ENCODE data around the gene ERCC5. TPM values are rescaled to one million over a fixed set of nuclear protein-coding genes. Genes with fewer than 3 reads are reported as not detected.

ERCC5 gene
- total and polyA plus RNA-seq, 2 donors (not counting 1 experiment from before 2014, with no cell fraction given) = 36.6 to 78.9 TPM

GRCh38 chr13:102817241-102817640 lies 28.6 kb upstream of the ERCC5 start:
- no peaks in the 10 kb centered on the region for H4K20me1 ChIP-seq (ENCODE audit: control insufficient read depth, extremely low read depth, insufficient read depth, low read length)
- no peak overlapping the region for H3K4me3 ChIP-seq (replicated peaks in 1 of 4; ENCODE audit: control extremely low read depth in 1 of 4, insufficient read depth in 1 of 4, low read depth in 3 of 4, low read length in 4 of 4)
- no peaks in the 10 kb centered on the region for H3K27me3 ChIP-seq (ENCODE audit: control insufficient read depth, insufficient read depth, low read length)
- H3K9me3 ChIP-seq (ENCODE audit: control insufficient read depth, insufficient read depth, low read depth, low read length) = no peaks in the 10 kb centered on the region
- peaks cover 21% of the 10 kb centered on the region for H3K79me2 ChIP-seq (ENCODE audit: control insufficient read depth, insufficient read depth, low read length)
- no peak overlapping the region for H3K27ac ChIP-seq (ENCODE audit: insufficient read depth, low read length)
- no peak for DNase-seq (ENCODE audit: low read depth in 2 of 2)
- H2AFZ ChIP-seq (ENCODE audit: low read length) = no peak overlapping the region
- TF ChIP-seq EZH2 (IDR thresholded peaks at IDR 0.05; ENCODE audit: low read length, missing control alignments) = no peak
- peaks cover 1% of the 10 kb centered on the region for H3K36me3 ChIP-seq (ENCODE audit: control insufficient read depth, insufficient read depth, low read length)
- H3K4me2 ChIP-seq (ENCODE audit: extremely low read depth, insufficient read depth, low read length) = no peak overlapping the region
- H3K9ac ChIP-seq (ENCODE audit: insufficient read depth, low read length) = no peak overlapping the region
- H3K4me1 ChIP-seq (ENCODE audit: control insufficient read depth, extremely low read depth, insufficient read depth, low read length) = peaks cover 3% of the 10 kb centered on the region

GRCh38 chr13:102817907-102818306 lies 27.9 kb upstream of the ERCC5 start:
- Histone ChIP-seq H3K9me3 (ENCODE audit: control insufficient read depth, insufficient read depth, low read depth, low read length) (no peaks in the 10 kb centered on the region), H3K9ac (ENCODE audit: insufficient read depth, low read length) (no peak overlapping the region), H3K36me3 (ENCODE audit: control insufficient read depth, insufficient read depth, low read length) (peaks cover 3% of the 10 kb centered on the region), H3K27me3 (ENCODE audit: control insufficient read depth, insufficient read depth, low read length) (no peaks in the 10 kb centered on the region), H3K27ac (ENCODE audit: insufficient read depth, low read length) (no peak overlapping the region), H3K4me3 (replicated peaks in 1 of 4; ENCODE audit: control extremely low read depth in 1 of 4, insufficient read depth in 1 of 4, low read depth in 3 of 4, low read length in 4 of 4) (no peak overlapping the region), H4K20me1 (ENCODE audit: control insufficient read depth, extremely low read depth, insufficient read depth, low read length) (no peaks in the 10 kb centered on the region), H3K4me1 (ENCODE audit: control insufficient read depth, extremely low read depth, insufficient read depth, low read length) (no peaks in the 10 kb centered on the region), H2AFZ (ENCODE audit: low read length) (no peak overlapping the region), H3K79me2 (ENCODE audit: control insufficient read depth, insufficient read depth, low read length) (peaks cover 16% of the 10 kb centered on the region), H3K4me2 (ENCODE audit: extremely low read depth, insufficient read depth, low read length) (no peak overlapping the region)
- peak in 1 of 2 donors; percentile 66 for DNase-seq (ENCODE audit: low read depth in 2 of 2)
- TF ChIP-seq CTCF (conservative IDR thresholded peaks at IDR 0.05 in 1 of 2, IDR thresholded peaks at IDR 0.05 in 1 of 2; ENCODE audit: low read depth in 1 of 2, low read length in 2 of 2) = no peak
- TF ChIP-seq EZH2 (IDR thresholded peaks at IDR 0.05; ENCODE audit: low read length, missing control alignments) = no peak

- H2AFZ ChIP-seq (ENCODE audit: low read length) = peak overlapping the region; percentile 10
- H3K27ac ChIP-seq (ENCODE audit: insufficient read depth, low read length) = peak overlapping the region; percentile 64
- H3K9ac ChIP-seq (ENCODE audit: insufficient read depth, low read length) = no peak overlapping the region
- H3K9me3 ChIP-seq (ENCODE audit: control insufficient read depth, insufficient read depth, low read depth, low read length) = no peaks in the 10 kb centered on the region
- no peak for DNase-seq (ENCODE audit: low read depth in 2 of 2)
- peak overlapping the region; percentile 61 for H3K4me2 ChIP-seq (ENCODE audit: extremely low read depth, insufficient read depth, low read length)
- H3K79me2 ChIP-seq (ENCODE audit: control insufficient read depth, insufficient read depth, low read length) = no peaks in the 10 kb centered on the region
- H4K20me1 ChIP-seq (ENCODE audit: control insufficient read depth, extremely low read depth, insufficient read depth, low read length) = no peaks in the 10 kb centered on the region
- TF ChIP-seq CTCF (conservative IDR thresholded peaks at IDR 0.05 in 1 of 2, IDR thresholded peaks at IDR 0.05 in 1 of 2; ENCODE audit: low read depth in 1 of 2, low read length in 2 of 2) (no peak), EZH2 (IDR thresholded peaks at IDR 0.05; ENCODE audit: low read length, missing control alignments) (no peak)
- H3K27me3 ChIP-seq (ENCODE audit: control insufficient read depth, insufficient read depth, low read length) = no peaks in the 10 kb centered on the region
- H3K4me1 ChIP-seq (ENCODE audit: control insufficient read depth, extremely low read depth, insufficient read depth, low read length) = peaks cover 8% of the 10 kb centered on the region
- H3K4me3 ChIP-seq (replicated peaks in 1 of 4; ENCODE audit: control extremely low read depth in 1 of 4, insufficient read depth in 1 of 4, low read depth in 3 of 4, low read length in 4 of 4) = no peak overlapping the region
- peaks cover 5% of the 10 kb centered on the region for H3K36me3 ChIP-seq (ENCODE audit: control insufficient read depth, insufficient read depth, low read length)
Observed at GRCh38 chr13:102825400-102825799, 20.4 kb upstream of the ERCC5 start.

All from fibroblast of lung (primary cell).